AG20443 (cell line): Measurements from ENCODE around the gene ZNF431.
A peak's percentile ranks its signal among the peaks of the same experiment; 100 is the strongest.
"Not testable (repeated sequence)": the region's sequence is repeated elsewhere in the genome, so short reads cannot be mapped to it uniquely, and the experiment has no call there.

ENCODE experiments used
- DNase-seq: peaks from one replicate; pipeline ENCODE4 v3.0.0; 2012; ENCODE audit warnings: low spot score, mixed read lengths

Gene ZNF431

GRCh38 chr19:21147540-21147939, 5.7 kb downstream of the ZNF431 start:
- no peak for DNase-seq

GRCh38 chr19:21148681-21149080, 6.8 kb downstream of the ZNF431 start:
- no peak for DNase-seq

GRCh38 chr19:21149877-21150276, 8.0 kb downstream of the ZNF431 start:
- no peak for DNase-seq

- no peak for DNase-seq
Observed at GRCh38 chr19:21151460-21151859, 9.6 kb downstream of the ZNF431 start.

DNA sequence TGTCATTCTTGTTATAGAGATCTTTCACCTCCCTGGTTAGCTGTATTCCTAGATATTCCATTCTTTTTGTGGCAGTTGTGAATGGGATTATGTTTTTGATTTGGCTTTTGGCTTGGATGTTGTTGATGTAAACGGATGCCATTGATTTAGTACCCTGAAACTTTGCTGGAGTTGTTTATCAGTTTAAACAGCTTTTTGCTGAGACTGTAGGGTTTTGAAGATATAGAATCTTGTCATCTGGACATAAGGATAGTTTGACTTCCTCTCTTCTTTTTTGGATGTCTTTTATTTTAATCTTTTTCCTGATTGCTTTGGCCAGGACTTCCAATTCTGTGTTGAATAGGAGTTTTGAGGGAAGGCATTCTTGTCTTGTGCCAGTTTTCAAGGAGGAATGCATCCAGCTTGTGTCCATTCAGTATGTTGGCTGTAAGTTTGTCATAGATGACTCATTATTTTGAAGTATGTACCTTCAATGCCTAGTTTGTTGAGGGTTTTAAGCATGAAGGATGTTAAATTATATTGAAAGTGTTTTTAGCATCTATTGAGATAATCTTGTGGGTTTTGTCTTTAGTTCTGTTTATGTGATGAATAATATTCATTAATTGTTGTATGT, 16.8 kb downstream of the ZNF431 start:
- DNase-seq = no peak

- no peak for DNase-seq
Observed at GRCh38 chr19:21164541-21164940, 22.7 kb downstream of the ZNF431 start.

DNA sequence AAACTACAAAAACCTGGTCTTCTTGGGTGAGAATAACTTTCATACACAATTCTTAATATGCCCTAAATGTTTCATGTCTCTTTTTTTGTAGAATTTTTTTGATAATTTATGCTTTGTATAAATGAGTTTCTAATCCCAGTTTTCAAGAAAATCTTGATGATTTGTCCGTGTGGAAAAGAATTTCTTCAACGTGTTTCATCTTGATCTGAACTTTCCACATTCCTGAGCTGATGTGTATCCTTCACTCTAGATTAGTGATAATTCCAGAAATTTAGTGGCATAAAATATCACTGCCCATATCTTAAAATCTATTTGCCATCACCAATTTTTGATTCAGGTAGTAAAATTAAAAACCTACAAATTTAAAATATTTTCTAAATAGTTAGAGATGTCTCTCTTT, 24.6 kb downstream of the ZNF431 start:
- no peak for DNase-seq

- no peak for DNase-seq
Observed at GRCh38 chr19:21197590-21198295, 55.9 kb downstream of the ZNF431 start.

DNA sequence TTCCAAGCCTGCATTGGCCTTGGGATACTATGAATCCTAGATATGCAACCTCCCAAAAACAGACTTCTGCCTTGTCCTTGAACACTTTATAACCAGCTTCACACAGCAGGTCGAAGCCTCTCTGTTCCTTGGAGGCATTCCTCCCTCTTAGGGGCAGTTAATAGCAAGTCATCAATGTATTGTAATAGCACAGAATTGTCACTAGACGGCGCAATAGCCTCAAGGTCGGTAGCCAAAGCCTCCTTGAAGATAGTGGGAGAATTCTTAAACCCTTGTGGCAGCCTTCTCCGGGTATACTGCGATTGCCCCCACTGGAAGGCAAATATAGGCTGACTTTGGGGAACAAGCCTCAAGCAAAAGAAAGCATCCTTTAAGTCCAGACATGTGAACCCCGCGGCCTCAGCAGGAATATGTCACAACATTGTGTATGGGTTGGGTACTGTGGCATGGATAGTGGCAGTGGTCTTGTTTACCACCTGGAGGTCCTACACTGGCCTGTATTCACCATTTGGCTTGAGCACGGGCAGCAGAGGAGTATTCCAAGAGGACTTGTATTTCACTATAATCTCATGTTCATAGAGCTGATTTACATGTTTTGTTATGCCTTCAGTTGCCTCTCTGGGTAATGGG, 61.1 kb downstream of the ZNF431 start:
- peak; percentile 33 for DNase-seq

DNA sequence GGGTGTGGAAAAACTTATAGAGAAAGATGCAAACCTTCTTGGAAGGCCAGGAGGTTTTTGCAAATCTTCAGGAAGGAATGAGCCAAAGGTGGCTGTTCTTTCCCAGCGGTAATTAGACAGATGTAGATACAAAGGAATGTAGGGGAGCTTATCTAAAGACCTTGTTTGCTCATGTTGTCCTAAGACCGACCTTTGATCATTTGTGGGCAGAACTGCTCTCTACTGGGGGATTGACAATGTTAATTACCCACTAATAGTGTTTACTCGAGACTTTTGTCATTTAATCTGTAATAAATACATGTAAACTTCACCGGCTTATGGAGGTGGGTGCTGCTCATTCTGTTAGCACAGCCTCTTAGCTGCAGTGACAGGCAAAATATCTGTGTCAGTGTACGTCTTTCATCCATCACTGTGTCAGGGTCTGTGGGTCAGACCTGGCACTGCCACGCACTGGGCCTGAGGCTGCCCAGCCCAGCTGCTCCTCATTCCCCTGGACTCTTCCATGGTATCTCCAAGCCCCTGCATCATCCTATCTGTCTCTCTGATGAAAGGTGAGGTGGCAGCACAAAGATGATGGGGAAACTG, 68.3 kb downstream of the ZNF431 start:
- DNase-seq = no peak

DNA sequence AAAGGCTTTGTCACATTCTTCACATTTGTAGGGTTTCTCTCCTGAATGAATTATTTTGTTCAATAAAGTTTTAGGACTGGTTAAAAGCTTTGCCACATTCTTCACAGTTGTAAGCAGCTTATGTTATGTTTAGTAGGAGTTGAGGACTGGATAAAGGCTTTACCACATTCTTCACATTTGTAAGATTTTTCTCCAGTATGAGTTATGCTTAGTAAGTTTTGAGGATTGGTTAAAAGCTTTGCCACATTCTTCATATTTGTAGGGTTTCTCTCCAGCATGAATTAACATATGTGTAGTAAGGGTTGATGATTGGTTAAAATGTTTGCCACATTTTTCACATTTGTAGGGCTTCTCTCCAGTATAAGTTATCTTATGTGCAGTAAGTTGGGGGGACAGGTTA, 79.9 kb downstream of the ZNF431 start:
- DNase-seq = no peak

GRCh38 chr19:21229938-21230337, 88.1 kb downstream of the ZNF431 start:
- not testable (repeated sequence) for DNase-seq

- DNase-seq = no peak
Observed at GRCh38 chr19:21233691-21234090, 91.9 kb downstream of the ZNF431 start.

DNA sequence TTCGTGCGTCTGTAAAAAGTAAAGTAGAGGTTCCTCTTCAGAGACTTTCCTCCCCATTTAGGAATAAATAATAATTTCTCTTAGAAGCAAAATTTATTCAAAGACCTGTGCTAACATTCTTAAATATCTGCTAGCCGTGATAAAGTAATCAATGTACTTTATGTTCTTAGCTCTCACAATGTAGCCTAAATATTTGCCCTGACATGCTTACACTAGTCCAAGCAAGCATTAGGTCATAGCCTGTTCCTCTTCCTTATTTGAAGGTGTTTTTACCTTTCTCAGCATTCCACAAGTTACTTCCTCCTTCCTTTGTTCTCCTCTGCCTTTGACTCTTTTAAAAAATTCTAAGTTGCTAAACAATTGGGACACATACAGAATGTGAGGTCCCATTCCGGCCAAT, 94.9 kb downstream of the ZNF431 start:
- not testable (repeated sequence) for DNase-seq

DNA sequence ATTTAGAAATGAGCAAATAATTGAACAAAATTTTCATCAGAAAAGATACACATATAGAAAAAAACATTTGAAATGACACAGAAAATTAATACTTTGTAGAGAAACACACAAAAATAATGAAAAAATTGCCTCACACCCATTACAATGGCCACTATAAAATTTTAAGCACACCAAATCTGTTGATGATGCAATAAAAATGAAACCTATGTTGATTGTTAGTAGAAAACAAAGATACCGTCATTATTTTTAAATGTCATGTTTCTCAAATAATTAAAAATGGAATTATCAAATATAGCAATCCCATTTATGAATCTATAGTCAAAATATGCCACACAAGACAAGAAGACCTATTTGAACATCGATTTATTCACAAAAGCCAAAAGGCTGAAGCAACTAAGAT, 96.8 kb downstream of the ZNF431 start:
- DNase-seq = no peak
